ENCODE measurements around the gene TTC21B.

TTC21B gene

GRCh38 chr2:165920748-165921147, 32.8 kb downstream of the TTC21B start:
- DNase-seq: no peak

- no peak for DNase-seq
Observed at GRCh38 chr2:165913636-165914035, 39.9 kb downstream of the TTC21B start.

GRCh38 chr2:165911981-165912380, 41.6 kb downstream of the TTC21B start:
- DNase-seq: no peak

GRCh38 chr2:165911231-165911630, 42.3 kb downstream of the TTC21B start:
- DNase-seq: no peak

- no peak for DNase-seq
Observed at GRCh38 chr2:165909466-165909865, 44.1 kb downstream of the TTC21B start.

GRCh38 chr2:165905854-165906253, 47.7 kb downstream of the TTC21B start:
- DNase-seq: no peak

GRCh38 chr2:165905269-165905668, 48.3 kb downstream of the TTC21B start:
- DNase-seq: no peak

- DNase-seq: no peak
Observed at GRCh38 chr2:165904432-165904831, 49.1 kb downstream of the TTC21B start.

GRCh38 chr2:165903406-165903805, 50.2 kb downstream of the TTC21B start:
- DNase-seq: no peak

- no peak for DNase-seq
Observed at GRCh38 chr2:165902934-165903333, 50.6 kb downstream of the TTC21B start.

GRCh38 chr2:165901620-165902298, 51.8 kb downstream of the TTC21B start:
- no peak for DNase-seq

GRCh38 chr2:165899311-165899710, 54.3 kb downstream of the TTC21B start:
- DNase-seq: no peak

GRCh38 chr2:165898381-165898780, 55.2 kb downstream of the TTC21B start:
- DNase-seq: no peak

GRCh38 chr2:165897726-165898125, 55.9 kb downstream of the TTC21B start:
- no peak for DNase-seq

- no peak for DNase-seq
Observed at GRCh38 chr2:165897074-165897473, 56.5 kb downstream of the TTC21B start.

GRCh38 chr2:165895974-165896373, 57.6 kb downstream of the TTC21B start:
- no peak for DNase-seq

GRCh38 chr2:165893556-165893955, 60.0 kb downstream of the TTC21B start:
- DNase-seq: no peak

GRCh38 chr2:165892526-165892925, 61.0 kb downstream of the TTC21B start:
- DNase-seq: no peak

- no peak for DNase-seq
Observed at GRCh38 chr2:165891943-165892342, 61.6 kb downstream of the TTC21B start.

- DNase-seq: no peak
Observed at GRCh38 chr2:165891345-165891744, 62.2 kb downstream of the TTC21B start.

- DNase-seq: no peak
Observed at GRCh38 chr2:165889798-165890197, 63.8 kb downstream of the TTC21B start.

- DNase-seq: no peak
Observed at GRCh38 chr2:165889158-165889557, 64.4 kb downstream of the TTC21B start.

- no peak for DNase-seq
Observed at GRCh38 chr2:165888171-165888570, 65.4 kb downstream of the TTC21B start.

GRCh38 chr2:165886487-165887146, 67.0 kb downstream of the TTC21B start:
- no peak for DNase-seq

All from NCI-H1436 (cell line).